ENCODE measurements around the gene ADARB1.

ADARB1 gene

DNA sequence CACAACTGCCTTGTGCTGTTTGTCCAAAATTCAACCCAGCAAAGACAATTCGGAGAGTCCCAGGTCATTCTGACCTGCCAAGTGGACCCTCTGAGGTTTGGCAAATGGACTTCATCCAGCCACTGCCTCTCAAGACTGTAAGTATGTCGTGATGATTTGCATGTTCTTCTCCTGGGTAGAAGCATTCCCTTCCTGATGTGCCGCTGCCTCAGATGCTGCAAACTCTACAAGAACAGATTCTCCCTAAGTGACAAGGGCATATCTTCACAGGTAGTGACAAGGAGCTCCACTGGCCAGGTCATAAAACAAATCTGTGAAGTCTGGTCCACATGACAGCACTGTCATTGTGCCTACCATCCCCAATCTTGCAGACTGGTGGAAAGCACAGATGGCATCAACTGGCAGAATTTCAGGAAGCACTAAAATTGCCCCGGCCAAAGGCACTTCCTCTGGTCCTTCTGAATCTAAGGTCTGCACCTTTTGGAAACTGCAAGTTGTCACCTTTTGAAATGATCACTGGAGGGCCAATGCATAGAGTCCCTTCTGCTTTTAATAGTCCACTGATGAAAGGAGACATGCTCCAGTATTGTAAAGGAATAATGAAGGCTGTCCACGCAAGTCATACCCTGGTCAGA is 185.9 kb downstream of the ADARB1 start:
- H3K27ac ChIP-seq (ENCODE audit: low read depth, low read length, poor library complexity, severe bottlenecking) = no peak overlapping the region
- no peak overlapping the region for H3K9ac ChIP-seq (ENCODE audit: low read length)
- no peaks in the 10 kb centered on the region for H3K9me2 ChIP-seq (ENCODE audit: low read depth, low read length)
- H3K36me3 ChIP-seq (ENCODE audit: insufficient read depth, low read length) = peaks cover 19% of the 10 kb centered on the region; the same call in 1 of the 2 replicates
- H3F3A ChIP-seq (ENCODE audit: insufficient read depth, low read length) = no peaks in the 10 kb centered on the region
- H4K20me1 ChIP-seq (ENCODE audit: insufficient read depth, low read length) = no peaks in the 10 kb centered on the region
- H3K4me3 ChIP-seq (ENCODE audit: low read depth, low read length, poor library complexity, severe bottlenecking) = no peak overlapping the region
- no peaks in the 10 kb centered on the region for H3K9me3 ChIP-seq (ENCODE audit: low read length)
- TF ChIP-seq, protein P1, sequence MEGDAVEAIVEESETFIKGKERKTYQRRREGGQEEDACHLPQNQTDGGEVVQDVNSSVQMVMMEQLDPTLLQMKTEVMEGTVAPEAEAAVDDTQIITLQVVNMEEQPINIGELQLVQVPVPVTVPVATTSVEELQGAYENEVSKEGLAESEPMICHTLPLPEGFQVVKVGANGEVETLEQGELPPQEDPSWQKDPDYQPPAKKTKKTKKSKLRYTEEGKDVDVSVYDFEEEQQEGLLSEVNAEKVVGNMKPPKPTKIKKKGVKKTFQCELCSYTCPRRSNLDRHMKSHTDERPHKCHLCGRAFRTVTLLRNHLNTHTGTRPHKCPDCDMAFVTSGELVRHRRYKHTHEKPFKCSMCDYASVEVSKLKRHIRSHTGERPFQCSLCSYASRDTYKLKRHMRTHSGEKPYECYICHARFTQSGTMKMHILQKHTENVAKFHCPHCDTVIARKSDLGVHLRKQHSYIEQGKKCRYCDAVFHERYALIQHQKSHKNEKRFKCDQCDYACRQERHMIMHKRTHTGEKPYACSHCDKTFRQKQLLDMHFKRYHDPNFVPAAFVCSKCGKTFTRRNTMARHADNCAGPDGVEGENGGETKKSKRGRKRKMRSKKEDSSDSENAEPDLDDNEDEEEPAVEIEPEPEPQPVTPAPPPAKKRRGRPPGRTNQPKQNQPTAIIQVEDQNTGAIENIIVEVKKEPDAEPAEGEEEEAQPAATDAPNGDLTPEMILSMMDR (IDR thresholded peaks at IDR 0.05; ENCODE audit: low read length) = no peak
- no peak for TF ChIP-seq EZH2 (IDR thresholded peaks at IDR 0.05; ENCODE audit: borderline replicate concordance, low read length)
- peaks cover 16% of the 10 kb centered on the region for H3K4me1 ChIP-seq (ENCODE audit: insufficient read depth, low read length, severe bottlenecking)
- no peaks in the 10 kb centered on the region for H3K79me2 ChIP-seq (ENCODE audit: insufficient read depth, low read length)
- no peak overlapping the region for H3K4me2 ChIP-seq (ENCODE audit: low read length)
- H3K27me3 ChIP-seq (ENCODE audit: insufficient read depth, low read length) = no peaks in the 10 kb centered on the region
- no peak overlapping the region for H2AFZ ChIP-seq (ENCODE audit: low read length)

DNA sequence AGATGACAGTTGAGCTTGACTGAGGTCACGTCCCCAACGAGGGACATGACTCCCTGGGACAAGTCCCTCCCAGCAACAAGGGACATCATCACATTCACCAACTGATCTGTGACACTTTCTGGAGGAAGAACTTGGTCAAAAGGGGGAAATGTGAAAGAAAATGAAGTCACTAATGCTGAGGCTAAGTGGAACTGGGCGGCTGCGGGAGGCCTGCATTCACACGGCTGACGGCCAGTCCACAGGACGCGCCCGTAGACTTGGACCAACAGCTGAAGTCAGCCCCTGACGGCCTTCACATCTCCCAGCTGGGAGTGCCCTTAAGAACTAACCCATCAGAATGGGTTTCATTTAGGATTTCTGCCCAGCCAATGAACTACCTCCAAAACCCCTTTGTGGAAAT is 186.7 kb downstream of the ADARB1 start:
- no peak overlapping the region for H2AFZ ChIP-seq (ENCODE audit: low read length)
- H3K36me3 ChIP-seq (ENCODE audit: insufficient read depth, low read length) = peaks cover 26% of the 10 kb centered on the region

DNA sequence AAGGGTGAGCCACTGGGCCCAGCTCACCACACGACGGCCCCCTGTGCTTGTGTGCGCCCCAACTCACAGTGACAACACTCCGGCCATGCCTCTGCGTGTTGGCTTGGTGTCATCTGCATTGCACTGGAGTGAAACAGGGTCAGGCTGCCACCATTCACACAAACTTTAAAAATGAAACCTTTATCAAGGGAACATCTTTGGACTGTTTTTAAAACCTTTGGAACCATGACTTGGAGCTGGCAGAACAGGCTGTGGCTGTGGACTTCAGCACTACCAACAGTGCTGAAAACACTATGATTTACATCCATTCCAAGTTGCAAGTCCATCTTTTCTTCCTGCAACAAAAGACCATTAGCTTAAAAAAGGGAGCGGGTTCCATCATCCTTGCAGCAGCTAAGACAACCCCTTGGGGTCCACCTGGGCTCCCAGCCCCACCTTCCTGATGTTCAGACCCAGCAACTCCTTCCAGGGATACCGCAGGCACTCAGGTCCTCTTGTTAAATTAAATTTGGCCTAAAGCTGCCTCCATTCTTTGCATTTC is 187.7 kb downstream of the ADARB1 start:
- Histone ChIP-seq H3K27ac (ENCODE audit: low read depth, low read length, poor library complexity, severe bottlenecking) (no peak overlapping the region), H3K9me2 (ENCODE audit: low read depth, low read length) (no peaks in the 10 kb centered on the region), H3K9ac (ENCODE audit: low read length) (no peak overlapping the region), H3K79me2 (ENCODE audit: insufficient read depth, low read length) (no peaks in the 10 kb centered on the region), H3K4me3 (ENCODE audit: low read depth, low read length, poor library complexity, severe bottlenecking) (no peak overlapping the region), H3K36me3 (ENCODE audit: insufficient read depth, low read length) (peaks cover 36% of the 10 kb centered on the region), H3K4me2 (ENCODE audit: low read length) (no peak overlapping the region), H3K4me1 (ENCODE audit: insufficient read depth, low read length, severe bottlenecking) (peaks cover 8% of the 10 kb centered on the region), H3F3A (ENCODE audit: insufficient read depth, low read length) (no peaks in the 10 kb centered on the region), H3K9me3 (ENCODE audit: low read length) (no peaks in the 10 kb centered on the region), H4K20me1 (ENCODE audit: insufficient read depth, low read length) (no peaks in the 10 kb centered on the region), H3K27me3 (ENCODE audit: insufficient read depth, low read length) (no peaks in the 10 kb centered on the region), H2AFZ (ENCODE audit: low read length) (no peak overlapping the region)
- TF ChIP-seq EZH2 (IDR thresholded peaks at IDR 0.05; ENCODE audit: borderline replicate concordance, low read length) = no peak
- TF ChIP-seq, protein P1 (IDR thresholded peaks at IDR 0.05; ENCODE audit: low read length) = no peak

More for the DNA sequence above, 186.7 kb downstream of the ADARB1 start:
- no peak overlapping the region for H3K27ac ChIP-seq (ENCODE audit: low read depth, low read length, poor library complexity, severe bottlenecking)
- no peaks in the 10 kb centered on the region for H4K20me1 ChIP-seq (ENCODE audit: insufficient read depth, low read length)
- H3K4me1 ChIP-seq (ENCODE audit: insufficient read depth, low read length, severe bottlenecking) = peaks cover 9% of the 10 kb centered on the region
- no peaks in the 10 kb centered on the region for H3F3A ChIP-seq (ENCODE audit: insufficient read depth, low read length)
- no peak overlapping the region for H3K9ac ChIP-seq (ENCODE audit: low read length)
- H3K4me3 ChIP-seq (ENCODE audit: low read depth, low read length, poor library complexity, severe bottlenecking) = no peak overlapping the region
- no peaks in the 10 kb centered on the region for H3K9me3 ChIP-seq (ENCODE audit: low read length)
- no peak overlapping the region for H3K4me2 ChIP-seq (ENCODE audit: low read length)
- no peak for TF ChIP-seq EZH2 (IDR thresholded peaks at IDR 0.05; ENCODE audit: borderline replicate concordance, low read length)
- TF ChIP-seq, protein P1 (IDR thresholded peaks at IDR 0.05; ENCODE audit: low read length) = no peak
- no peaks in the 10 kb centered on the region for H3K79me2 ChIP-seq (ENCODE audit: insufficient read depth, low read length)
- H3K27me3 ChIP-seq (ENCODE audit: insufficient read depth, low read length) = no peaks in the 10 kb centered on the region
- no peaks in the 10 kb centered on the region for H3K9me2 ChIP-seq (ENCODE audit: low read depth, low read length)

All from OCI-LY1 (cell line).